SU-DHL-6 (cell line): Measurements from ENCODE around the gene EIF4G1.

Experiments
- H2AFZ ChIP-seq: fragments of 200-600 bp; sonication (generic); 2 replicates; pipeline ENCODE4 v1.6.1; 2014; ENCODE audit warnings: low read depth, mild to moderate bottlenecking, moderate library complexity, mixed read lengths, antibody characterized with exemption, low read length; ENCODE audit not compliant: severe bottlenecking
- H3F3A ChIP-seq: fragments of 200-600 bp; shearing (Covaris generic); 2 replicates; pipeline ENCODE4 v1.6.0; 2016; ENCODE audit warnings: antibody characterized with exemption, mild to moderate bottlenecking; ENCODE audit not compliant: insufficient read depth
- H3K27ac ChIP-seq: fragments of 200-600 bp; sonication (generic); 2 replicates; pipeline ENCODE4 v1.5.1; 2016; ENCODE audit warnings: low read depth, mild to moderate bottlenecking, low read length, moderate library complexity, mixed read lengths
- H3K27me3 ChIP-seq: fragments of 200-600 bp; sonication (generic), shearing (Covaris generic); 2 replicates; pipeline ENCODE4 v1.6.0; 2014; ENCODE audit warnings: mild to moderate bottlenecking, low read length
- H3K36me3 ChIP-seq: fragments of 200-600 bp; sonication (generic); 2 replicates; pipeline ENCODE4 v1.6.1; 2014; ENCODE audit warnings: mild to moderate bottlenecking, low read length, mixed read lengths
- H3K4me2 ChIP-seq: fragments of 300-600, 200-600 bp; shearing (Covaris generic), sonication (generic); 2 replicates; pipeline ENCODE4 v1.6.0; 2014; ENCODE audit warnings: low read length, low read depth, mild to moderate bottlenecking; ENCODE audit not compliant: poor library complexity, severe bottlenecking
- H3K4me3 ChIP-seq: fragments of 200-600 bp; sonication (generic); 2 replicates; pipeline ENCODE4 v1.5.1; 2014; ENCODE audit warnings: antibody characterized with exemption, low read length, mild to moderate bottlenecking, mixed read lengths; ENCODE audit not compliant: insufficient read depth, poor library complexity, severe bottlenecking
- H3K79me2 ChIP-seq: fragments of 200-600 bp; sonication (generic); 2 replicates; pipeline ENCODE4 v1.6.1; 2014; ENCODE audit warnings: mild to moderate bottlenecking, low read length, moderate library complexity; ENCODE audit not compliant: insufficient read depth
- H3K9ac ChIP-seq: fragments of 200-600 bp; sonication (generic); 2 replicates; pipeline ENCODE4 v1.7.0; 2014; ENCODE audit warnings: mild to moderate bottlenecking, low read length
- H3K9me2 ChIP-seq: fragments of 200-600 bp; sonication (generic); replicated peaks from 2 replicates; pipeline ENCODE4 v1.6.1; 2014; ENCODE audit warnings: low read length; ENCODE audit not compliant: insufficient read depth
- H3K9me3 ChIP-seq: fragments of 200-600 bp; sonication (generic); 2 replicates; pipeline ENCODE4 v1.6.1; 2014; ENCODE audit warnings: low read length, mixed read lengths; ENCODE audit not compliant: insufficient read depth
- H4K20me1 ChIP-seq: fragments of 200-600 bp; sonication (generic); 2 replicates; pipeline ENCODE4 v1.6.1; 2014; ENCODE audit warnings: low read depth, mild to moderate bottlenecking, antibody characterized with exemption, low read length, moderate library complexity, mixed read lengths
- EZH2phosphoT487 ChIP-seq: fragments of 200-600 bp; sonication (generic), shearing (Covaris generic); conservative IDR thresholded peaks from 2 replicates; pipeline ENCODE4 v1.6.1; 2018; ENCODE audit warnings: mild to moderate bottlenecking, antibody characterized with exemption, low read length, moderate library complexity, mixed read lengths
- TF ChIP-seq, protein P1 (sequence below): fragments of 200-600 bp; sonication (generic); IDR thresholded peaks from one replicate; pipeline ENCODE4 v1.5.1; 2017; ENCODE audit warnings: antibody characterized with exemption, mild to moderate bottlenecking, low read length, moderate library complexity; ENCODE audit not compliant: insufficient read depth, poor library complexity, severe bottlenecking

The EIF4G1 gene

DNA sequence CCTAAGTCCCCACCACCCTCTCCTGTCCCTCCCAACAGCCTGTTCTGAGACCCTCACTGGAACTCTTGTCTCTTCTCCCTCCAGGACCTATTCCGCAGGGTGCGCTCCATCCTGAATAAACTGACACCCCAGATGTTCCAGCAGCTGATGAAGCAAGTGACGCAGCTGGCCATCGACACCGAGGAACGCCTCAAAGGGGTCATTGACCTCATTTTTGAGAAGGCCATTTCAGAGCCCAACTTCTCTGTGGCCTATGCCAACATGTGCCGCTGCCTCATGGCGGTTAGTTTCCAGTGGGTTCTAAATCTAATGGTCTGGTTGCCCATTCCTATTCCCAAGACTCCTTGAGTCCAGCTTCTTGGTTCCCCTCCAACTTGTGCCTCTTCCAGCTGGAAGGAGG, 9.3 kb downstream of the EIF4G1 start:
- Histone ChIP-seq H2AFZ (no peak overlapping the region), H3K4me2 (no peak overlapping the region), H3K9me2 (no peaks in the 10 kb centered on the region), H3F3A (no peaks in the 10 kb centered on the region), H3K79me2 (peaks cover 23% of the 10 kb centered on the region), H3K27me3 (no peaks in the 10 kb centered on the region), H3K36me3 (peaks cover 39% of the 10 kb centered on the region), H4K20me1 (0 out of 2 replicates have a peak, but pooled peaks cover 4% of the 10 kb centered on the region), H3K4me3 (no peak overlapping the region), H3K9me3 (no peaks in the 10 kb centered on the region), H3K9ac (no peak overlapping the region), H3K27ac (no peak overlapping the region)
- TF ChIP-seq, protein P1, sequence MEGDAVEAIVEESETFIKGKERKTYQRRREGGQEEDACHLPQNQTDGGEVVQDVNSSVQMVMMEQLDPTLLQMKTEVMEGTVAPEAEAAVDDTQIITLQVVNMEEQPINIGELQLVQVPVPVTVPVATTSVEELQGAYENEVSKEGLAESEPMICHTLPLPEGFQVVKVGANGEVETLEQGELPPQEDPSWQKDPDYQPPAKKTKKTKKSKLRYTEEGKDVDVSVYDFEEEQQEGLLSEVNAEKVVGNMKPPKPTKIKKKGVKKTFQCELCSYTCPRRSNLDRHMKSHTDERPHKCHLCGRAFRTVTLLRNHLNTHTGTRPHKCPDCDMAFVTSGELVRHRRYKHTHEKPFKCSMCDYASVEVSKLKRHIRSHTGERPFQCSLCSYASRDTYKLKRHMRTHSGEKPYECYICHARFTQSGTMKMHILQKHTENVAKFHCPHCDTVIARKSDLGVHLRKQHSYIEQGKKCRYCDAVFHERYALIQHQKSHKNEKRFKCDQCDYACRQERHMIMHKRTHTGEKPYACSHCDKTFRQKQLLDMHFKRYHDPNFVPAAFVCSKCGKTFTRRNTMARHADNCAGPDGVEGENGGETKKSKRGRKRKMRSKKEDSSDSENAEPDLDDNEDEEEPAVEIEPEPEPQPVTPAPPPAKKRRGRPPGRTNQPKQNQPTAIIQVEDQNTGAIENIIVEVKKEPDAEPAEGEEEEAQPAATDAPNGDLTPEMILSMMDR = no peak
- no peak for TF ChIP-seq EZH2phosphoT487

- Histone ChIP-seq H3K36me3 (peaks cover 44% of the 10 kb centered on the region), H4K20me1 (no peaks in the 10 kb centered on the region), H3K9me3 (no peaks in the 10 kb centered on the region), H3K4me2 (no peak overlapping the region), H3K9ac (no peak overlapping the region), H3F3A (peaks cover under 1% of the 10 kb centered on the region; the same call in 1 of the 2 replicates), H2AFZ (no peak overlapping the region), H3K27me3 (no peaks in the 10 kb centered on the region), H3K79me2 (peaks cover 9% of the 10 kb centered on the region), H3K4me3 (no peak overlapping the region), H3K9me2 (no peaks in the 10 kb centered on the region), H3K27ac (no peak overlapping the region)
- TF ChIP-seq EZH2phosphoT487 = no peak
- TF ChIP-seq, protein P1 = no peak
These were observed 10.9 kb downstream of the EIF4G1 start for GRCh38 chr3:184325269-184325668.

DNA sequence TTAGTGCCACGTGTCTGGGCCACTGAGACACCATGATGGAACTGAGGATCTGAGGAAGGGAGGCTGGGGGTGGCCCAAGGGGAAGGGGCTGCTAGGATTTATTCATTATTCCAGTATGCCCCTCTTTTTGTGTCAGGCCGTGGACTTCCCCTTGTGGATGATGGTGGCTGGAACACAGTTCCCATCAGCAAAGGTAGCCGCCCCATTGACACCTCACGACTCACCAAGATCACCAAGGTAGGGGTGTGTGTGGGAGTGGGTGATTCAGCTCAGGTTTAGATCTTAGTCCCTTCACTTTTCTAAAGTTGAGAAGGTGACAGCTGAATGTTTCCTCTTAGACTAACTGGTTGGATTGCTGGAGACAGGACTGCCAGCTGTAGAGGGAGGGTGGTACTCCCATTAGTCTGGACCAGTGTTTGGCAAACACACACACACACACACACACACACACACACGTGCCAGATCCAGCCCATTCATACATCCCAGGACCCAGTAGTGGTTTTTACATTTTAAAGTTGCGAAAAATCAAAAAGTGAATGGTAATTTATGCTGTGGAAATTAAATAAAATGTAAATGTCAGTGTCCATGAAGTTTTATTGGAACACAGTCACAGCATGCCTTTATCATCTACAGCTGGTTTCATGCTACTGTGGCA, 11.4 kb downstream of the EIF4G1 start:
- Histone ChIP-seq H4K20me1 (no peaks in the 10 kb centered on the region), H3K9me3 (no peaks in the 10 kb centered on the region), H3K79me2 (peaks cover 3% of the 10 kb centered on the region)

More for the DNA sequence above, 11.4 kb downstream of the EIF4G1 start:
- TF ChIP-seq EZH2phosphoT487 = no peak
- TF ChIP-seq, protein P1 = no peak
- Histone ChIP-seq H3K36me3 (peaks cover 41% of the 10 kb centered on the region), H3K27me3 (no peaks in the 10 kb centered on the region), H3F3A (peaks cover 6% of the 10 kb centered on the region; the same call in 1 of the 2 replicates), H3K4me3 (no peak overlapping the region), H3K27ac (no peak overlapping the region), H2AFZ (no peak overlapping the region), H3K9ac (no peak overlapping the region), H3K4me2 (no peak overlapping the region), H3K9me2 (no peaks in the 10 kb centered on the region)
